Nephron progenitor cell (in vitro differentiated cells): ENCODE measurements around the gene ADAMTSL5.
A peak's percentile ranks its signal among the peaks of the same experiment; 100 is the strongest.

Source experiments
- DNase-seq: peaks from one replicate; pipeline ENCODE4 v3.0.0; 2021
- H3K27ac Mint-ChIP-seq: 2 replicates; pipeline ENCODE4 v1.8.0; 2021; ENCODE audit warnings: mild to moderate bottlenecking, moderate library complexity, mixed read lengths
- H3K27me3 Mint-ChIP-seq: 2 replicates; pipeline ENCODE4 v1.8.0; 2021; ENCODE audit warnings: mild to moderate bottlenecking, low read depth, mixed read lengths; ENCODE audit not compliant: poor library complexity
- H3K36me3 Mint-ChIP-seq: 2 replicates; pipeline ENCODE4 v1.8.0; 2021; ENCODE audit warnings: low read depth, mixed read lengths
- H3K4me1 Mint-ChIP-seq: 2 replicates; pipeline ENCODE4 v1.8.0; 2021; ENCODE audit warnings: mixed read lengths
- H3K4me3 Mint-ChIP-seq: 2 replicates; pipeline ENCODE4 v1.8.0; 2021; ENCODE audit warnings: mild to moderate bottlenecking, moderate library complexity, mixed read lengths
- H3K9me3 Mint-ChIP-seq: 2 replicates; pipeline ENCODE4 v1.8.0; 2021; ENCODE audit warnings: mild to moderate bottlenecking, moderate library complexity, mixed read lengths
- CTCF ChIP-seq: fragments of 200-600 bp; sonication (generic); IDR thresholded peaks from 2 replicates; pipeline ENCODE4 v1.5.0; 2021; ENCODE audit warnings: antibody characterized with exemption

The ADAMTSL5 gene

GRCh38 chr19:1526066-1526778 lies 13.4 kb upstream of the ADAMTSL5 start:
- DNase-seq = no peak
- peaks cover 8% of the 10 kb centered on the region for H3K4me1 Mint-ChIP-seq
- no peaks in the 10 kb centered on the region for H3K36me3 Mint-ChIP-seq
- no peak overlapping the region for H3K4me3 Mint-ChIP-seq
- TF ChIP-seq CTCF = no peak
- no peak overlapping the region for H3K27ac Mint-ChIP-seq
- H3K27me3 Mint-ChIP-seq = peaks cover 78% of the 10 kb centered on the region
- H3K9me3 Mint-ChIP-seq = no peaks in the 10 kb centered on the region

GRCh38 chr19:1525343-1525742 lies 12.5 kb upstream of the ADAMTSL5 start:
- TF ChIP-seq CTCF = no peak
- peaks cover 8% of the 10 kb centered on the region for H3K4me1 Mint-ChIP-seq
- H3K36me3 Mint-ChIP-seq = no peaks in the 10 kb centered on the region
- no peaks in the 10 kb centered on the region for H3K9me3 Mint-ChIP-seq
- H3K4me3 Mint-ChIP-seq = no peak overlapping the region
- no peak overlapping the region for H3K27ac Mint-ChIP-seq
- H3K27me3 Mint-ChIP-seq = peaks cover 74% of the 10 kb centered on the region
- no peak for DNase-seq

GRCh38 chr19:1524972-1525325 lies 12.1 kb upstream of the ADAMTSL5 start:
- H3K9me3 Mint-ChIP-seq = no peaks in the 10 kb centered on the region
- peaks cover 70% of the 10 kb centered on the region for H3K27me3 Mint-ChIP-seq
- H3K4me3 Mint-ChIP-seq = peak overlapping the region; percentile 79
- no peak overlapping the region for H3K27ac Mint-ChIP-seq
- no peaks in the 10 kb centered on the region for H3K36me3 Mint-ChIP-seq
- TF ChIP-seq CTCF = no peak
- no peak for DNase-seq
- peaks cover 8% of the 10 kb centered on the region for H3K4me1 Mint-ChIP-seq

GRCh38 chr19:1524287-1524971 lies 11.6 kb upstream of the ADAMTSL5 start:
- no peak for TF ChIP-seq CTCF
- Mint-ChIP-seq H3K4me3 (peak overlapping the region; percentile 79), H3K4me1 (peaks cover 8% of the 10 kb centered on the region), H3K9me3 (no peaks in the 10 kb centered on the region), H3K36me3 (no peaks in the 10 kb centered on the region), H3K27ac (no peak overlapping the region), H3K27me3 (peaks cover 72% of the 10 kb centered on the region)
- no peak for DNase-seq

- no peak within 1 kb of the TSS for H3K27ac Mint-ChIP-seq
- H3K4me3 Mint-ChIP-seq = peak within 1 kb of the TSS; percentile 79
- TF ChIP-seq CTCF = no peak
- peak; percentile 77 for DNase-seq
- H3K9me3 Mint-ChIP-seq = no peaks in the 10 kb centered on the region
- H3K4me1 Mint-ChIP-seq = peaks cover 8% of the 10 kb centered on the region
- no peaks in the 10 kb centered on the region for H3K36me3 Mint-ChIP-seq
- H3K27me3 Mint-ChIP-seq = peaks cover 80% of the 10 kb centered on the region
Observed at GRCh38 chr19:1523412-1524286, 10.8 kb upstream of the ADAMTSL5 start, which contains the start of gene PLK5. TSS of gene PLK5 (plus strand) at chr19:1524077. CDS start at chr19:1526997, 2,920 bp downstream.
